ENCODE results near the gene YIF1A. TPM values are rescaled to one million over a fixed set of nuclear protein-coding genes. Genes with fewer than 3 reads are reported as not detected.

The YIF1A gene
- total and polyA plus RNA-seq, 7 donors, result 30.3 to 104 (median 59.2) TPM

DNA sequence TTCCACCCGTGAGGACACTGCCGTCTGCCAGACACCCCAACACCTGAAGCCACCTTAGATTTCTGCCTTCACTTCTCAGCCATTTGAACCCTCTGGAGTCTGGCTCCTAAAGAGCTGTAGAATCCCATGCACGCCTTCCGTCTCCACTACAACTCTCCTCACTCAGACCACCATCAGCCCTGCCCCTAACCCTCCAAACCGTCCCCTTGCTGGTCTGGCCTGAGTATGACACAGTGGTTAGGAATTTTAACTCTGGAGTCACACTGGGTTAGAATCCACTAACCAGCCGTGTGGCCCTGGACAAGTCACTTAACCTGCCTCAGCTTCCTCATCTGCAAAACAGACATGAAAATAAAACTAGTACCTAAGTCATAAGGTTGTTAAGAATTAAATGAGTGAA, 7.9 kb downstream of the YIF1A start:
- no peak for TF ChIP-seq POLR2AphosphoS5 (IDR thresholded peaks at IDR 0.05)
- TF ChIP-seq EP300 (IDR thresholded peaks at IDR 0.05), result no peak
- TF ChIP-seq POLR2A (IDR thresholded peaks at IDR 0.05), result no peak
- TF ChIP-seq CTCF (IDR thresholded peaks at IDR 0.05), result no peak
- intact Hi-C loops (cut with DNase I), result no loop called here

DNA sequence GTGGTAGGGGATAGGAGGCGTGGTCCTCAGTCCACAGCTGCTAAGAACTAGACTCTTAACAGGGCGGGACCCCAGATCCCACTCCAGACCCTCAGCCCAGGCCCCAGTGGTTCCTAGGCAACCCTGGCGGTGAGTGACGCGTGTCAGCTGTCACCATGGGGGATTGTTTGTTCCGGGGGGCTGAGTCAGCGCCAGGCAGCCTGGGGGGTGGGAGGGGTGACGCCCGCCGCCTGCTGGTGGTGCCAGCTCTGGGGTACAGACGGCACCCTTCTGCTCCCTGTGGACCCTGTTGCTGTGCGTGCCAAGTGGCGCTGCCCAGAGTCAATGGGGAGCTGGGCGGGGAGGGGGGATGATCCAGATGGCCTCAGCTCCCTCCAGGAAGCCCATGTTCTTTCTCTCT, 8.5 kb downstream of the YIF1A start:
- H3K9me3 ChIP-seq, result no peaks in the 10 kb centered on the region
- no peak for DNase-seq
- TF ChIP-seq POLR2AphosphoS5 (IDR thresholded peaks at IDR 0.05) (no peak), EP300 (IDR thresholded peaks at IDR 0.05) (no peak), CTCF (IDR thresholded peaks at IDR 0.05) (no peak)
- no peak overlapping the region for H3K27ac ChIP-seq
- no peaks in the 10 kb centered on the region for H3K27me3 ChIP-seq
- 88 to 89% methylated on average over 14 of the region's 14 CpGs for WGBS, 2 donors
- intact Hi-C loops (cut with DNase I), result no loop called here
- H3K36me3 ChIP-seq, result peaks cover 0 to 22% (median 6%) of the 10 kb centered on the region in 4 donors
- no peak overlapping the region for H3K4me3 ChIP-seq
- peaks cover 0 to 30% (median 28%) of the 10 kb centered on the region in 4 donors for H3K4me1 ChIP-seq

More for the DNA sequence above, 7.9 kb downstream of the YIF1A start:
- no peaks in the 10 kb centered on the region for H3K9me3 ChIP-seq
- H3K27ac ChIP-seq, result no peak overlapping the region
- DNase-seq, result no peak
- WGBS, 2 donors, result 86 to 87% methylated on average over 6 of the region's 6 CpGs
- H3K4me3 ChIP-seq, result no peak overlapping the region
- H3K4me1 ChIP-seq, result peaks cover 0 to 35% (median 28%) of the 10 kb centered on the region in 4 donors
- peaks cover 0 to 16% (median 3%) of the 10 kb centered on the region in 4 donors for H3K36me3 ChIP-seq
- no peaks in the 10 kb centered on the region for H3K27me3 ChIP-seq

- no peak overlapping the region for H3K27ac ChIP-seq
- TF ChIP-seq CTCF (IDR thresholded peaks at IDR 0.05) (no peak), POLR2A (IDR thresholded peaks at IDR 0.05) (no peak), EP300 (IDR thresholded peaks at IDR 0.05) (no peak), POLR2AphosphoS5 (IDR thresholded peaks at IDR 0.05) (no peak)
- no peak for DNase-seq
- H3K9me3 ChIP-seq, result no peaks in the 10 kb centered on the region
- H3K4me3 ChIP-seq, result no peak overlapping the region
- intact Hi-C loops (cut with DNase I), result no loop called here
- H3K36me3 ChIP-seq, result peaks cover 0 to 26% (median 15%) of the 10 kb centered on the region in 4 donors
- 67 to 74% methylated on average over 15 of the region's 15 CpGs for WGBS, 2 donors
- H3K27me3 ChIP-seq, result no peaks in the 10 kb centered on the region
- peaks cover 0 to 28% (median 28%) of the 10 kb centered on the region in 4 donors for H3K4me1 ChIP-seq
These were observed 9.7 kb downstream of the YIF1A start for GRCh38 chr11:66279092-66279734.

DNA sequence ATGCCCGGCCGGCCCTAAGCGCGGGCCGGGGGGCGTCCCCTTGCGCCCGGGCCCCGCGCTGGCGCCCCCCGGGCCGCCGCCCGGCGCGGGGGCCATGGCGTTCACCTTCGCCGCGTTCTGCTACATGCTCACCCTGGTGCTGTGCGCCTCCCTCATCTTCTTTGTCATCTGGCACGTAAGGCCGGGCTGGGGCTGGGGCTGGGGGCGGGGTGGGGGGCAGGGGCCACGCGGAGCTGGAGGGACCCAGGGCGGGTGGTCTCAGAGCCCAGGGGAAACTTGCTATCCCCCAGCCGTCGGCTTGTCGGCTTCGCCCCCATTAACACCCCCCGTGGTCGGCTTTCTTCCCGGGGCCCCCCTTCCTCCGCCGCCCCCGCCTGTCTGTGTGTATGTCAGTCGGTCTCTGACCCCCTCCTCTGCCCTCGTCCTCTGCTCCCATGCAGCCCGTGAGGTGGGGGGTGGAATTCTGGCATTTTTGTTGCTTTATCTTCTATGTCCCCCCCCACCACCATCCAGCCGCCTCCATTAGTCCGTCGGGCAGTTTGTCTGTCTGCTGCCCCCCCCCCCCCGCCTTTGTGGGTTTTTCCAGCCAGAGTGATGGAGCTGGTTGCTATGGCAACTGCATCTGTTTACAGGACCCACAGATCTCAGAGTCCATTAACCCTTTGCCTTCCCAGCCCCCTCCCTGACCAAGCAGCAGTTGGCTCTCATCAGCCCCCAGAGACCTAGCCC, 10.4 kb downstream of the YIF1A start:
- H3K36me3 ChIP-seq, result peaks cover 3 to 33% (median 22%) of the 10 kb centered on the region in 4 donors
- no peak for TF ChIP-seq CTCF (IDR thresholded peaks at IDR 0.05)
- H3K27ac ChIP-seq, result no peak overlapping the region
- intact Hi-C loops (cut with DNase I), result no loop called here
- 2 to 5% methylated on average over 45 of the region's 45 CpGs for WGBS, 2 donors
- H3K9me3 ChIP-seq, result no peaks in the 10 kb centered on the region
- H3K4me3 ChIP-seq, result peak overlapping the region in 3 of 4 donors; percentile 29 to 45 (median 40)
- no peak for DNase-seq
- no peaks in the 10 kb centered on the region for H3K27me3 ChIP-seq
- peaks cover 0 to 28% (median 28%) of the 10 kb centered on the region in 4 donors for H3K4me1 ChIP-seq
